H1 (cell line): ENCODE results near the gene DDX59. TPM values are rescaled to one million over a fixed set of nuclear protein-coding genes. Genes with fewer than 3 reads are reported as not detected.

Experiments used
- BCL11A ChIP-seq, 2 experiments: IDR thresholded peaks; one replicate each; pipeline ENCODE4 v1.6.1; 2011; ENCODE audit warnings: low read depth in 2 of 2, low read length in 2 of 2, mild to moderate bottlenecking in 2 of 2
- CHD7 ChIP-seq: fragments of 300-600 bp; sonication (generic); IDR thresholded peaks from 2 replicates; pipeline ENCODE4 v1.7.1; 2012; ENCODE audit warnings: low read length, moderate library complexity, mild to moderate bottlenecking, inconsistent platforms; ENCODE audit not compliant: insufficient replicate concordance
- EP300 ChIP-seq, 2 experiments: IDR thresholded peaks; 1 replicate in 1 of 2; 2 replicates in 1 of 2; pipeline ENCODE4 v1.6.1; 2011 to 2012; ENCODE audit warnings: low read depth in 2 of 2, low read length in 2 of 2, mild to moderate bottlenecking in 2 of 2, borderline replicate concordance in 1 of 2, inconsistent platforms in 1 of 2, moderate library complexity in 1 of 2
- KDM5A ChIP-seq: fragments of 200-600 bp; IDR thresholded peaks from 2 replicates; pipeline ENCODE4 v1.7.1; 2012; ENCODE audit warnings: mild to moderate bottlenecking, low read length, inconsistent platforms, mixed read lengths
- polyA plus RNA-seq, 7 experiments: library from polyadenylated mRNA; depleted of rRNA in 3 of 7; stranded (reverse) in 5 of 7; unstranded in 2 of 7; fragments of >200 nt in 5 of 7; fragments of 200-250 nt in 2 of 7; gene quantifications; 1 replicate in 5 of 7; 2 replicates in 1 of 7; 4 replicates in 1 of 7; pipeline versions ENCODE4 v1.2.1 to v1.2.3, GENCODE V29; 2011 to 2013; ENCODE audit warnings: missing spikeins in 2 of 7, mixed read lengths in 2 of 7
- total RNA-seq: library from RNA; stranded (reverse); fragmentation: NEBNext Ultra II Directional; extraction: Animal tissue kit (Norgen Biotek cat#: 25700); gene quantifications from 2 replicates; pipeline ENCODE4 v1.2.1, GENCODE V29; 2021

DDX59 gene
- total and polyA plus RNA-seq, 2 of the 8 experiments (the other 6 are each of a cell fraction or from before 2014, with no cell fraction given): 8.3 to 19.4 TPM

- TF ChIP-seq CHD7 (no peak), BCL11A (IDR thresholded peaks at IDR 0.05; ENCODE audit: low read depth in 2 of 2, low read length in 2 of 2) (no peak), EP300 (IDR thresholded peaks at IDR 0.05; ENCODE audit: borderline replicate concordance in 1 of 2, low read depth in 2 of 2, low read length in 2 of 2) (no peak), KDM5A (no peak)
These were observed 11.5 kb upstream of the DDX59 start (continued) for GRCh38 chr1:200681231-200681630.
